ENCODE measurements around the gene C16orf74.

Gene C16orf74

GRCh38 chr16:85707528-85708095, 43.3 kb downstream of the C16orf74 start:
- H3K4me1 Mint-ChIP-seq (ENCODE audit: low read depth) = no peaks in the 10 kb centered on the region
- H3K4me3 Mint-ChIP-seq = no peak overlapping the region
- H3K9me3 Mint-ChIP-seq = no peaks in the 10 kb centered on the region
- H3K27ac Mint-ChIP-seq = no peak overlapping the region
- H3K27me3 Mint-ChIP-seq = no peaks in the 10 kb centered on the region
- peaks cover 6% of the 10 kb centered on the region for H3K36me3 Mint-ChIP-seq (ENCODE audit: low read depth)

GRCh38 chr16:85706449-85707034, 44.4 kb downstream of the C16orf74 start:
- H3K27me3 Mint-ChIP-seq = no peaks in the 10 kb centered on the region
- no peaks in the 10 kb centered on the region for H3K36me3 Mint-ChIP-seq (ENCODE audit: low read depth)
- H3K4me1 Mint-ChIP-seq (ENCODE audit: low read depth) = no peaks in the 10 kb centered on the region
- no peak overlapping the region for H3K27ac Mint-ChIP-seq
- no peaks in the 10 kb centered on the region for H3K9me3 Mint-ChIP-seq
- no peak overlapping the region for H3K4me3 Mint-ChIP-seq

- Mint-ChIP-seq H3K4me1 (ENCODE audit: low read depth) (no peaks in the 10 kb centered on the region), H3K36me3 (ENCODE audit: low read depth) (no peaks in the 10 kb centered on the region), H3K27me3 (no peaks in the 10 kb centered on the region), H3K9me3 (no peaks in the 10 kb centered on the region), H3K27ac (no peak overlapping the region), H3K4me3 (no peak overlapping the region)
These were observed 45.7 kb downstream of the C16orf74 start for GRCh38 chr16:85704900-85705846.

GRCh38 chr16:85704011-85704410, 46.9 kb downstream of the C16orf74 start:
- Mint-ChIP-seq H3K9me3 (no peaks in the 10 kb centered on the region), H3K4me3 (no peak overlapping the region), H3K27me3 (no peaks in the 10 kb centered on the region), H3K36me3 (ENCODE audit: low read depth) (no peaks in the 10 kb centered on the region), H3K4me1 (ENCODE audit: low read depth) (no peaks in the 10 kb centered on the region), H3K27ac (no peak overlapping the region)

GRCh38 chr16:85699628-85700027, 51.3 kb downstream of the C16orf74 start:
- no peaks in the 10 kb centered on the region for H3K9me3 Mint-ChIP-seq
- no peaks in the 10 kb centered on the region for H3K36me3 Mint-ChIP-seq (ENCODE audit: low read depth)
- no peak overlapping the region for H3K27ac Mint-ChIP-seq
- H3K4me3 Mint-ChIP-seq = no peak overlapping the region
- peaks cover 8% of the 10 kb centered on the region for H3K27me3 Mint-ChIP-seq
- no peaks in the 10 kb centered on the region for H3K4me1 Mint-ChIP-seq (ENCODE audit: low read depth)

- Mint-ChIP-seq H3K27me3 (peaks cover 8% of the 10 kb centered on the region), H3K4me3 (no peak overlapping the region), H3K4me1 (ENCODE audit: low read depth) (no peaks in the 10 kb centered on the region), H3K9me3 (no peaks in the 10 kb centered on the region), H3K36me3 (ENCODE audit: low read depth) (no peaks in the 10 kb centered on the region), H3K27ac (no peak overlapping the region)
These were observed 51.8 kb downstream of the C16orf74 start for GRCh38 chr16:85698935-85699558.

- Mint-ChIP-seq H3K27me3 (peaks cover 9% of the 10 kb centered on the region), H3K9me3 (no peaks in the 10 kb centered on the region), H3K4me1 (ENCODE audit: low read depth) (no peaks in the 10 kb centered on the region), H3K27ac (no peak overlapping the region), H3K4me3 (no peak overlapping the region), H3K36me3 (ENCODE audit: low read depth) (no peaks in the 10 kb centered on the region)
These were observed 52.4 kb downstream of the C16orf74 start for GRCh38 chr16:85698459-85698891.

GRCh38 chr16:85697431-85697830, 53.5 kb downstream of the C16orf74 start:
- H3K4me1 Mint-ChIP-seq (ENCODE audit: low read depth) = no peaks in the 10 kb centered on the region
- H3K36me3 Mint-ChIP-seq (ENCODE audit: low read depth) = no peaks in the 10 kb centered on the region
- no peak overlapping the region for H3K27ac Mint-ChIP-seq
- H3K9me3 Mint-ChIP-seq = no peaks in the 10 kb centered on the region
- no peak overlapping the region for H3K4me3 Mint-ChIP-seq
- H3K27me3 Mint-ChIP-seq = peaks cover 12% of the 10 kb centered on the region

GRCh38 chr16:85696781-85697180, 54.1 kb downstream of the C16orf74 start:
- H3K27ac Mint-ChIP-seq = no peak overlapping the region
- no peaks in the 10 kb centered on the region for H3K36me3 Mint-ChIP-seq (ENCODE audit: low read depth)
- no peak overlapping the region for H3K4me3 Mint-ChIP-seq
- H3K27me3 Mint-ChIP-seq = peaks cover 12% of the 10 kb centered on the region
- no peaks in the 10 kb centered on the region for H3K4me1 Mint-ChIP-seq (ENCODE audit: low read depth)
- no peaks in the 10 kb centered on the region for H3K9me3 Mint-ChIP-seq

GRCh38 chr16:85695196-85696128, 55.4 kb downstream of the C16orf74 start:
- no peak overlapping the region for H3K4me3 Mint-ChIP-seq
- H3K4me1 Mint-ChIP-seq (ENCODE audit: low read depth) = no peaks in the 10 kb centered on the region
- H3K27me3 Mint-ChIP-seq = peaks cover 12% of the 10 kb centered on the region
- H3K36me3 Mint-ChIP-seq (ENCODE audit: low read depth) = no peaks in the 10 kb centered on the region
- H3K27ac Mint-ChIP-seq = no peak overlapping the region
- H3K9me3 Mint-ChIP-seq = no peaks in the 10 kb centered on the region

- peaks cover 19% of the 10 kb centered on the region for H3K36me3 Mint-ChIP-seq (ENCODE audit: low read depth)
- H3K4me3 Mint-ChIP-seq = no peak overlapping the region
- peaks cover 4% of the 10 kb centered on the region for H3K27me3 Mint-ChIP-seq
- peaks cover 16% of the 10 kb centered on the region for H3K4me1 Mint-ChIP-seq (ENCODE audit: low read depth)
- H3K27ac Mint-ChIP-seq = no peak overlapping the region
- no peaks in the 10 kb centered on the region for H3K9me3 Mint-ChIP-seq
These were observed 60.3 kb downstream of the C16orf74 start for GRCh38 chr16:85690469-85691064.

- peaks cover 20% of the 10 kb centered on the region for H3K36me3 Mint-ChIP-seq (ENCODE audit: low read depth)
- H3K4me1 Mint-ChIP-seq (ENCODE audit: low read depth) = peaks cover 16% of the 10 kb centered on the region
- no peak overlapping the region for H3K4me3 Mint-ChIP-seq
- no peaks in the 10 kb centered on the region for H3K9me3 Mint-ChIP-seq
- H3K27ac Mint-ChIP-seq = no peak overlapping the region
- H3K27me3 Mint-ChIP-seq = peaks cover 4% of the 10 kb centered on the region
These were observed 61.0 kb downstream of the C16orf74 start for GRCh38 chr16:85689950-85690320.

GRCh38 chr16:85689285-85689949, 61.5 kb downstream of the C16orf74 start:
- no peak overlapping the region for H3K27ac Mint-ChIP-seq
- peaks cover 23% of the 10 kb centered on the region for H3K36me3 Mint-ChIP-seq (ENCODE audit: low read depth)
- peaks cover 16% of the 10 kb centered on the region for H3K4me1 Mint-ChIP-seq (ENCODE audit: low read depth)
- peaks cover 4% of the 10 kb centered on the region for H3K27me3 Mint-ChIP-seq
- H3K4me3 Mint-ChIP-seq = peak overlapping the region; percentile 75
- no peaks in the 10 kb centered on the region for H3K9me3 Mint-ChIP-seq
